Stimulated activated CD4-positive, alpha-beta T cell treated with anti-CD3 and anti-CD28 coated beads, Interleukin-1b, Interleukin-23, amount 100 ng/mL, for 48 hours (primary cell): ENCODE results near the gene MUC20.
"Not testable (repeated sequence)": the region's sequence is repeated elsewhere in the genome, so short reads cannot be mapped to it uniquely, and the experiment has no call there.

Experiments
- DNase-seq: peaks from one replicate; pipeline ENCODE4 v3.0.0-alpha.2; 2020

Gene MUC20, protein sequence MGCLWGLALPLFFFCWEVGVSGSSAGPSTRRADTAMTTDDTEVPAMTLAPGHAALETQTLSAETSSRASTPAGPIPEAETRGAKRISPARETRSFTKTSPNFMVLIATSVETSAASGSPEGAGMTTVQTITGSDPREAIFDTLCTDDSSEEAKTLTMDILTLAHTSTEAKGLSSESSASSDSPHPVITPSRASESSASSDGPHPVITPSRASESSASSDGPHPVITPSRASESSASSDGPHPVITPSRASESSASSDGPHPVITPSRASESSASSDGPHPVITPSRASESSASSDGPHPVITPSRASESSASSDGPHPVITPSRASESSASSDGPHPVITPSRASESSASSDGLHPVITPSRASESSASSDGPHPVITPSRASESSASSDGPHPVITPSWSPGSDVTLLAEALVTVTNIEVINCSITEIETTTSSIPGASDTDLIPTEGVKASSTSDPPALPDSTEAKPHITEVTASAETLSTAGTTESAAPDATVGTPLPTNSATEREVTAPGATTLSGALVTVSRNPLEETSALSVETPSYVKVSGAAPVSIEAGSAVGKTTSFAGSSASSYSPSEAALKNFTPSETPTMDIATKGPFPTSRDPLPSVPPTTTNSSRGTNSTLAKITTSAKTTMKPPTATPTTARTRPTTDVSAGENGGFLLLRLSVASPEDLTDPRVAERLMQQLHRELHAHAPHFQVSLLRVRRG

DNA sequence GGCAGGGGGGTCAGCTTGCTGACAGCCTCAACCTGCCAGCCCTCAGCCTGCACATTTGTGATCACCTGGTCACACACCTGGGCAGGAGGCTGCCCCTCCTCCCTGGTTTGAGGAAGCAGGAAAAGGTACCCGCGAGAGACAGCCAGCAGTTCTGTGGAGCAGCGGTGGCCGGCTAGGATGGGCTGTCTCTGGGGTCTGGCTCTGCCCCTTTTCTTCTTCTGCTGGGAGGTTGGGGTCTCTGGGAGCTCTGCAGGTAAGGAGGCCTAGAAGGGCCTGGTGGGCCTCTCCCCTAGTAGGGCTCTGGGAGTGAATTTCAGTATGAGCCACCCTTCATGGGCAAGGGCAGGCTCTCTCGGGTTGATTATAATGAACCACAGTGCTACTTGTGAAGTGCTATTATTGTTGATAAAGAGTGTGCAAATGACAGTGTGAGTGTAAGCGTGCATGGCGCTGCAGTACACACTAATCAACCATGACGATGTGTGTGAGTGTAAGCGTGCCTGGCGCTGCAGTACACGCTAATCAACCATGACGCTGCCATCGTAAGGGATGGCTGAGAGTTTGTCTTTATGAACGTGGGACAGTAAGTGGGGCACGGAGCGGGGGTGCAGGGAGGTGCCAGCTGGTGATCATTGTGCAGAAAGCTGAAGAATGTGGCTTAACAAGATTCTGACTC, at the start of gene MUC20:
TSS of gene MUC20 (plus strand) at position 148 of the 676 bp plus-strand sequence. CDS start at position 178, 30 bp downstream.
- not testable (repeated sequence) for DNase-seq

GRCh38 chr3:195671283-195671682, 49.5 kb upstream of the MUC20 start:
- DNase-seq = not testable (repeated sequence)

GRCh38 chr3:195673711-195674110, 47.1 kb upstream of the MUC20 start:
- DNase-seq = not testable (repeated sequence)

- not testable (repeated sequence) for DNase-seq
Observed at GRCh38 chr3:195678391-195679015, 42.3 kb upstream of the MUC20 start.

GRCh38 chr3:195680690-195681089, 40.1 kb upstream of the MUC20 start:
- not testable (repeated sequence) for DNase-seq

DNA sequence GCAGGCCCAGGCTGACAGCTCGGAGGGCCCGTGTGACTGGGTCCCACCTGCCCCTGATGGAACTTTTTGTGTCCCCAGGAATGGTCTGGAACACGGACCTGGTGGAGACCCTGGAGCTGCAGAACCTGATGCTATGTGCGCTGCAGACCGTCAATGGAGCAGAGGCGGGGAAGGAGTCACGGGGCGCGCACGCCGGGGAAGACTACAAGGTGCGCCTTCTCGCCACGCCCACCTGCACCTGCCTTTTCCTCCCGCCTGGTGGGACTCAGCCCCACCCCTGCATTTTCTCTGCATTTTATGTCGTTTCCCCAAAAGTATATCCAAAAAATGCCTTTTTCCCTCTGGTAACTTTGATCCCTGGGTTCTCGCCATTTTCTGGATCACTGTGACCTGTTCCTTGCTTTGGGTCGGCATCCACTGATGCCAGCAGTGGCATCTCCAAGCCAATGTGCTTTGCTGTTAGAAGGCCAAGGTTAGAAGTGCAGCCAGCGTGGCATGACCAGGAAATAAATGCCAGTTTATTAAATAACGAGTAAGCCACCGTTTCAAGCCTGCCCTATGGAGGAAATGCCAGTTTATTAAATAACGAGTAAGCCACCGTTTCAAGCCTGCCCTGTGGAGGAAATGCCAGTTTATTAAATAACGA, 39.2 kb upstream of the MUC20 start:
- not testable (repeated sequence) for DNase-seq

- not testable (repeated sequence) for DNase-seq
Observed at GRCh38 chr3:195682104-195682742, 38.6 kb upstream of the MUC20 start.

DNA sequence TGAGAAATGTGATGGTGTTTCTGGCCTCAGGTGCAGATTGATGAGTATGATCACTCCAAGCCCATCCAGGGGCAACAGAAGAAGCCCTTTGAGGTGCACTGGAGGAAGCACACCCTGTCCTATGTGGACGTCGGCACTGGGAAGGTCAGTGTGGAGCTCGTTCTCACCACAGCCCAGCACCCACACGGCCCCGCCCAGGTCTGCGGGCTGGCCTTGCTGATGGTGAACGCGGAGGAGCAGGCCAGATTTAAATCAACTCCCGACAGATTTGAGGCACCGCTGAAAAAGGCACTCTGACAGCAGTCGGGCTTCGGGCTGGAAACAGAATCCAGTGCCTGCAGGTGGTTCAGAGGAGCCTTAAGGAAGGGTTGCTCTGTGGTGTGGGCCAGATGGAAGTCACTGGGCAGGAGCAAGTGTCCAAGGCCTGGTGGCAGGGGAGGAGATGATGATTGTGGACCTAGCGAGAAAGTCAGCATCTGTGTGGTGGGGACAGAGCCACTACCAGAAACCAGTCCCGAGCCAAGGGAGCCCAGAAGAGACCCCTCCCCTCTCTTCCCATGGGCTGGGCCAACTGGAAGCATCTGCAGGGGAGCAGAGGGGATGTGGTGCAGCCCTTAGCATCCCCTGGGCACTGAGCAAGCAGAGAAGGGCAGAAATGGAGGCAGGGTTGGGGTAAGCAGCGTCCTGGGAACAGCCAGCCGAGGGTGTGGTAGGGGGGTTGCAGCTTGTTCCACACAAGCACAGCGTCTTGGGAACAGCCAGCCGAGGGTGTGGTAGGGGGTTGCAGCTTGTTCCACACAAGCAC, 36.9 kb upstream of the MUC20 start:
- DNase-seq = not testable (repeated sequence)

- DNase-seq = not testable (repeated sequence)
Observed at GRCh38 chr3:195684527-195685257, 36.1 kb upstream of the MUC20 start.

- peak; percentile 61 for DNase-seq
Observed at GRCh38 chr3:195686537-195687208, 34.1 kb upstream of the MUC20 start.

- DNase-seq = peak; percentile 80
Observed at GRCh38 chr3:195687209-195687760, 33.5 kb upstream of the MUC20 start.

- not testable (repeated sequence) for DNase-seq
Observed at GRCh38 chr3:195688471-195689183, 32.2 kb upstream of the MUC20 start.

DNA sequence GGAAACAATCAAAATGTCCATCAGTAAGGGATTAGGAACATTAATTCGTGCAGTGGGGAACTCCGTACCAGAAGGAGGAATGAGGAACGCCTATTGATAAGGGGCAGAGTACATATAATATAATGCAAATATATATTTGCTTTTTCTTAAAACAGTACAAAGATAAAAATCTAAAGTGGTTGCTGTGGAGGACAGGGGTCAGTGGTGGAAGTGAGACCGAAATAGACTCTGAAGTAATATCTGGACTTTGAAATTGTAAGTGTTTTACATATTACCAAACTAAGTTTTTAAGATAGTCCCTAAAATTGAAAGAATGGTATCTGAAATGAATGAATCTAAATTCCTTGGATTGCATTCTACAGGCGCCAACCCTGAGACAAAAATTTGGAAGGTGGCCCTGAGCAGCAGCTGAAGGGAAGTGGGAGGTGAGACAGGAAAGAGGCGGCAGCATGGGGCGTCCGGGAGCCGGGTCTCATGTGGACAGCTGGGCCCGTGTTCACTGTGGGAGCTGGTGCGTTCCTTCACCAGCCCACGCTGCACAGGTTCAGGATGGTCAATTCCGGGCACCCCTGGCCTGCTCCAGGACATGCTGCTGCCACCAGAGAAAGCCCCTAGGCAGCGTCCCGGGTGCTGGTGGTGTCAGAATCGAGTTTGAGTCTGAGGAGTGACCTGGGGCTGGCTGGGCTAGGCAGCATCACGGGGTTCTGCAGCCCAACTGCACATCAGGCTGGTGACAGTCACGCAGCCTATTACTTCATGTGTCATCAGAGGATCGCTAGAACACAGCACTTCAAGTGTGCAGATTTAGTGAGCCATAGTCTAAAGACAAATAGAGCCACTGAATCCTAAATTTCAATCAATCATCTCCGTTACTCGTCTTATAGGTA, 31.4 kb upstream of the MUC20 start:
- DNase-seq = not testable (repeated sequence)

GRCh38 chr3:195690951-195691350, 29.8 kb upstream of the MUC20 start:
- DNase-seq = no peak

GRCh38 chr3:195691596-195692353, 29.0 kb upstream of the MUC20 start:
- DNase-seq = not testable (repeated sequence)

DNA sequence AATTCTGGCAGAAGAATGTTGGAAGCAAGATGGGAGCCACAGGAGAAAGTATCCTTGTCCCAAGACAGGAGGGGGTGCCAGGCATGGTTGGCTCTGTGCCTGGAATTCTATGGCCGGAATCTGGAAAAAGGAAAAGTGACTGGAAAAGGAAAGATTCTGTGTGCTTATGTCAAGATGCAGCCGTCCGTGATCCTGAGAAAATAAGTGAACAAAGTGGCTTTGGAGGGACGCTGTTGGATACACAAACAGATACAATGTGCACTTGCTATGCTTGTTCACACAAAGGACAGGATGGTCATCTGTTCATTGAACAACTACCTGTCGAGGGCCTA, 28.5 kb upstream of the MUC20 start:
- no peak for DNase-seq
